GM12878 (cell line): ENCODE measurements around the gene SLC6A8. TPM values are rescaled to one million over a fixed set of nuclear protein-coding genes. Genes with fewer than 3 reads are reported as not detected.

Source experiments
- ATAC-seq: fragments of 200-7000 bp; cut with Tn5 transposase; 3 replicates; pipeline ENCODE4 v1.9.1; 2020; ENCODE audit warnings: mild to moderate bottlenecking, moderate library complexity
- BruUV-seq: library from RNA; stranded (reverse); fragments of 400-500 nt; replicated peaks from 2 replicates; lab custom pipeline; 2021; lab: Mats Ljungman, UMichigan
- CTCF ChIA-PET: fragments of 300-600 bp; sonication (Branson Sonifier 250); formaldehyde crosslinking; extraction: SDS; loops from one replicate; lab custom pipeline; 2021; ENCODE audit warnings: inconsistent platforms; lab: Yijun Ruan, JAX
- POLR2A ChIA-PET: fragments of 350-600 bp; formaldehyde crosslinking; extraction: SDS; loops from one replicate; lab custom pipeline; 2021; ENCODE audit warnings: inconsistent platforms; lab: Charles Lee
- RAD21 ChIA-PET: fragments of 300-600 bp; sonication (Branson Sonifier 250); formaldehyde crosslinking; loops from one replicate; lab custom pipeline; 2023; ENCODE audit warnings: antibody characterized with exemption; ENCODE audit not compliant: unreplicated experiment; lab: Charles Lee
- SMC1A ChIA-PET: fragments of 300-600 bp; sonication (Branson Sonifier 250); formaldehyde crosslinking; loops from one replicate; lab custom pipeline; 2023; ENCODE audit not compliant: unreplicated experiment, uncharacterized antibody; lab: Charles Lee
- DNase-seq: peaks from one replicate; pipeline ENCODE4 v3.0.0-alpha.2; 2011; ENCODE audit warnings: low read depth, low spot score
- FAIRE-seq: peaks from 3 replicates; lab custom pipeline; 2011; peaks lifted over from hg19 to GRCh38; lab: Jason Lieb, UNC
- H2AFZ ChIP-seq: 2 replicates; pipeline ENCODE4 v1.6.0; 2011; ENCODE audit warnings: low read depth, low read length, control low read depth; ENCODE audit not compliant: control insufficient read depth
- H3K27ac ChIP-seq: 2 replicates; pipeline ENCODE4 v1.5.1; 2011; ENCODE audit warnings: control low read depth; ENCODE audit not compliant: control insufficient read depth, insufficient read depth
- H3K27me3 ChIP-seq, 2 experiments: replicated peaks in 1 of 2; 2 replicates each; pipeline versions ENCODE4 v1.6.0 to v1.6.1; 2011; ENCODE audit warnings: low read length in 1 of 2; ENCODE audit not compliant: control insufficient read depth in 2 of 2, insufficient read depth in 2 of 2
- H3K36me3 ChIP-seq, 2 experiments: 2 replicates each; pipeline ENCODE4 v1.5.1; 2011; ENCODE audit warnings: low read length in 1 of 2; ENCODE audit not compliant: control insufficient read depth in 2 of 2, insufficient read depth in 2 of 2
- H3K4me1 ChIP-seq: 2 replicates; pipeline ENCODE4 v1.6.1; 2011; ENCODE audit warnings: mild to moderate bottlenecking, low read length, moderate library complexity, mixed read lengths; ENCODE audit not compliant: control insufficient read depth, insufficient read depth
- H3K4me2 ChIP-seq: 2 replicates; pipeline ENCODE4 v1.6.0; 2011; ENCODE audit warnings: control low read depth; ENCODE audit not compliant: control insufficient read depth, insufficient read depth
- H3K4me3 ChIP-seq: fragments of 200-600 bp; sonication (generic); 2 replicates; pipeline ENCODE4 v1.5.1; 2016
- H3K79me2 ChIP-seq: 2 replicates; pipeline ENCODE4 v1.6.0; 2011; ENCODE audit warnings: low read length; ENCODE audit not compliant: control insufficient read depth, insufficient read depth
- H3K9ac ChIP-seq: 2 replicates; pipeline ENCODE4 v1.8.0; 2011; ENCODE audit warnings: low read length, control low read depth, mixed read lengths; ENCODE audit not compliant: control insufficient read depth, insufficient read depth
- H3K9me3 ChIP-seq: replicated peaks from 3 replicates; pipeline ENCODE4 v1.5.1; 2011; ENCODE audit warnings: mild to moderate bottlenecking, low read length; ENCODE audit not compliant: control insufficient read depth, insufficient read depth
- H4K20me1 ChIP-seq: 2 replicates; pipeline ENCODE4 v1.6.0; 2011; ENCODE audit not compliant: control insufficient read depth, insufficient read depth
- CREM ChIP-seq: IDR thresholded peaks from 2 replicates; pipeline ENCODE4 v1.6.1; 2014; ENCODE audit warnings: antibody characterized with exemption, low read depth
- KDM1A ChIP-seq: fragments of 200-600 bp; sonication (generic); IDR thresholded peaks from 2 replicates; pipeline ENCODE4 v1.6.1; 2016; ENCODE audit warnings: borderline replicate concordance
- SUZ12 ChIP-seq: fragments of 200-600 bp; sonication (generic); IDR thresholded peaks from one replicate; pipeline ENCODE4 v1.6.1; 2018; ENCODE audit warnings: antibody characterized with exemption, mild to moderate bottlenecking; ENCODE audit not compliant: unreplicated experiment
- WRNIP1 ChIP-seq: IDR thresholded peaks from 2 replicates; pipeline ENCODE4 v1.6.1; 2011; ENCODE audit warnings: low read depth, low read length, improper control_type of control experiment, borderline replicate concordance
- ZSCAN29 ChIP-seq: fragments of 450-650 bp; IDR thresholded peaks from 2 replicates; pipeline ENCODE4 v1.6.1; 2017; ENCODE audit warnings: mild to moderate bottlenecking, moderate library complexity
- WGBS: methylation state at CpG from one replicate; pipeline ENCODE4 v1.1.6; 2016; ENCODE audit warnings: low lambda C conversion rate; ENCODE audit not compliant: insufficient replicate concordance, insufficient coverage; ENCODE audit errors: missing lambda C conversion rate; 5-methylcytosine and 5-hydroxymethylcytosine counted together
- in situ Hi-C: fragments of 300-500 bp; cut with MboI; formaldehyde crosslinking; loops from 9 replicates; pipeline ENCODE4 v1.14.3; 2018; ENCODE audit warnings: mixed read lengths
- intact Hi-C: fragments of 100-400 bp; cut with micrococcal nuclease; formaldehyde crosslinking; loops from one replicate; pipeline ENCODE4 v1.14.2; 2022; ENCODE audit not compliant: unreplicated experiment
- polyA plus RNA-seq, 11 experiments: library from polyadenylated mRNA; depleted of rRNA in 4 of 11; unstranded in 6 of 11; stranded (reverse) in 5 of 11; fragments of >200 nt; fragmentation: Nextera tagmentation in 4 of 11; fragmentation: Illumina TruSeq in 1 of 11; extraction: Ambion mirVana in 4 of 11; extraction: Trizol in 1 of 11; gene quantifications; 1 replicate in 1 of 11; 2 replicates in 10 of 11; pipeline versions ENCODE4 v1.2.1 to v1.2.3, GENCODE V29; 2011 to 2016; ENCODE audit warnings: inconsistent platforms in 2 of 11, missing spikeins in 2 of 11, low read depth in 1 of 11
- total RNA-seq, 4 experiments: library from RNA; depleted of rRNA in 3 of 4; stranded (reverse); fragments of >200 nt in 3 of 4; fragmentation: Illumina TruSeq in 1 of 4; extraction: Trizol in 1 of 4; gene quantifications; 2 replicates each; pipeline versions ENCODE4 v1.2.1 to v1.2.3, GENCODE V29; 2013 to 2021
- TF ChIP-seq, protein P1 (sequence below): fragments of 150-350 bp; IDR thresholded peaks from 2 replicates; pipeline ENCODE4 v1.6.1; 2016; ENCODE audit warnings: low read depth, low read length
- TF ChIP-seq, protein P2 (sequence below), 3 experiments: IDR thresholded peaks in 2 of 3; conservative IDR thresholded peaks in 1 of 3; 2 replicates each; pipeline ENCODE4 v1.5.1; 2011; ENCODE audit warnings: low read depth in 3 of 3, low read length in 3 of 3, mild to moderate bottlenecking in 3 of 3, control low read depth in 2 of 3, moderate library complexity in 2 of 3, inconsistent platforms in 1 of 3, mixed read lengths in 1 of 3; ENCODE audit not compliant: control insufficient read depth in 2 of 3, insufficient read depth in 1 of 3; ENCODE audit errors: extremely low read depth in 1 of 3
- TF ChIP-seq, protein P3 (sequence below): IDR thresholded peaks from 2 replicates; pipeline ENCODE4 v1.6.1; 2012; ENCODE audit warnings: low read depth, low read length, improper control_type of control experiment

Gene SLC6A8
- total and polyA plus RNA-seq, 10 of the 15 experiments (the other 5 are each of a cell fraction or from before 2014, with no cell fraction given): 0.01 to 0.72 (median 0.17) TPM; not detected in 6

DNA sequence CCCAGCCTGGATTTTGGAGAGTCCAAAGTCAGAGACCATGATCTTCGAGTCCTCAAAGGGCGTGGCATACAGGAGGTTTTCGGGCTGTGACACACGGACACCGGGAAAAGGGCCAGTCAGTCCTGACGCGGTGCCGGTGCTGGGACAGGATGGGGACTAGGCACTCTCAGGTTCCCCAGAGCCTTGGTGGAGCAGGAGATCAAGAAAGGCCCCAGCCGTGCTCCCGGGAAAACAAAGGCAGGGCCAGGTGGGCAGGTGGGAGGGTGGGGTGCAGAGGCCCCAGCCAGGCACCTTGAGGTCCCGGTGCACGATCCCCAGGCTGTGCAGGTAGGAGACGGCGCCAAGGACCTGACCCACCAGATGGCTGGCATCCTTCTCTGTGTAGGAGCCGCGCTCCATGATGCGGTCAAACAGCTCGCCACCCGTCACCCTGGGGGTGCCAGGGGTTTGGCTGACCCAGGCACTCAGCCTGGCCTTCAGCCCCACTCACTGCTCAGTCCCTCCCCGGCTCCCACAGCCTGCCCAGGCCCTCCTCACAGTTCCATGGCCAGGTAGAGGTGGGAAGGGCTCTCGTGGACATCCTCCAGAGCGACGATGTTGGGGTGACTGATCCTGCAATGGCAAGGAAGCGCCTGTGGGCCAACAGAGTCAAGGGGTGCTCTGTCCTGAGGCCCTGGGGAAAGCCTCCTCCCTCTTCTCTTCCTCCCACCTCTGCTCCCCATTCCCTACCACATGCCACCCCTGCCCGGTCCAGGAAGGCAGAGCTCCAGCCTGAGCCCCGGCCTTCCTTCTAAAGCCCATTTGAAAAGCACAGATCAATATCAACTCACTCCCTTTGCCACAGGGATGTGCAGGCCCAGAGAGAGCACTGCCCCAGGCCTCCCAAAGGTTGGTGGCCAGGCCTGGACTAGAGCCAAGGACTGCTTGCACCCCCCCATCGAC lies 15.9 kb upstream of the SLC6A8 start:
- Histone ChIP-seq H3K4me1 (no peaks in the 10 kb centered on the region), H3K4me2 (no peak overlapping the region), H4K20me1 (no peaks in the 10 kb centered on the region), H3K27me3 (no peaks in the 10 kb centered on the region), H3K9me3 (no peaks in the 10 kb centered on the region; the same call in 2 of the 3 replicates), H3K36me3 (no peaks in the 10 kb centered on the region), H3K9ac (no peak overlapping the region), H3K79me2 (no peaks in the 10 kb centered on the region), H3K4me3 (no peak overlapping the region)
- in situ Hi-C loops: loop anchor here (5.0 to 10.0 kb wide), 2 partner anchors 63 to 725 kb away; no protein-coding TSS in a partner anchor
- WGBS: 55% methylated on average over 27 of the region's 27 CpGs
- CTCF ChIA-PET: interaction anchor here (0.6 kb wide), 1 partner anchor 328 kb away, joined by 3 read pairs; no protein-coding TSS in a partner anchor
- DNase-seq (no peak), ATAC-seq (no peak), FAIRE-seq (no peak)
- SMC1A ChIA-PET: no interaction called here
- POLR2A ChIA-PET: no interaction called here
- TF ChIP-seq ZSCAN29: no peak
- no peak for TF ChIP-seq KDM1A
- TF ChIP-seq SUZ12: no peak
- TF ChIP-seq, protein P1, sequence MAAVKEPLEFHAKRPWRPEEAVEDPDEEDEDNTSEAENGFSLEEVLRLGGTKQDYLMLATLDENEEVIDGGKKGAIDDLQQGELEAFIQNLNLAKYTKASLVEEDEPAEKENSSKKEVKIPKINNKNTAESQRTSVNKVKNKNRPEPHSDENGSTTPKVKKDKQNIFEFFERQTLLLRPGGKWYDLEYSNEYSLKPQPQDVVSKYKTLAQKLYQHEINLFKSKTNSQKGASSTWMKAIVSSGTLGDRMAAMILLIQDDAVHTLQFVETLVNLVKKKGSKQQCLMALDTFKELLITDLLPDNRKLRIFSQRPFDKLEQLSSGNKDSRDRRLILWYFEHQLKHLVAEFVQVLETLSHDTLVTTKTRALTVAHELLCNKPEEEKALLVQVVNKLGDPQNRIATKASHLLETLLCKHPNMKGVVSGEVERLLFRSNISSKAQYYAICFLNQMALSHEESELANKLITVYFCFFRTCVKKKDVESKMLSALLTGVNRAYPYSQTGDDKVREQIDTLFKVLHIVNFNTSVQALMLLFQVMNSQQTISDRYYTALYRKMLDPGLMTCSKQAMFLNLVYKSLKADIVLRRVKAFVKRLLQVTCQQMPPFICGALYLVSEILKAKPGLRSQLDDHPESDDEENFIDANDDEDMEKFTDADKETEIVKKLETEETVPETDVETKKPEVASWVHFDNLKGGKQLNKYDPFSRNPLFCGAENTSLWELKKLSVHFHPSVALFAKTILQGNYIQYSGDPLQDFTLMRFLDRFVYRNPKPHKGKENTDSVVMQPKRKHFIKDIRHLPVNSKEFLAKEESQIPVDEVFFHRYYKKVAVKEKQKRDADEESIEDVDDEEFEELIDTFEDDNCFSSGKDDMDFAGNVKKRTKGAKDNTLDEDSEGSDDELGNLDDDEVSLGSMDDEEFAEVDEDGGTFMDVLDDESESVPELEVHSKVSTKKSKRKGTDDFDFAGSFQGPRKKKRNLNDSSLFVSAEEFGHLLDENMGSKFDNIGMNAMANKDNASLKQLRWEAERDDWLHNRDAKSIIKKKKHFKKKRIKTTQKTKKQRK: no peak
- TF ChIP-seq CREM: no peak
- TF ChIP-seq, protein P2, sequence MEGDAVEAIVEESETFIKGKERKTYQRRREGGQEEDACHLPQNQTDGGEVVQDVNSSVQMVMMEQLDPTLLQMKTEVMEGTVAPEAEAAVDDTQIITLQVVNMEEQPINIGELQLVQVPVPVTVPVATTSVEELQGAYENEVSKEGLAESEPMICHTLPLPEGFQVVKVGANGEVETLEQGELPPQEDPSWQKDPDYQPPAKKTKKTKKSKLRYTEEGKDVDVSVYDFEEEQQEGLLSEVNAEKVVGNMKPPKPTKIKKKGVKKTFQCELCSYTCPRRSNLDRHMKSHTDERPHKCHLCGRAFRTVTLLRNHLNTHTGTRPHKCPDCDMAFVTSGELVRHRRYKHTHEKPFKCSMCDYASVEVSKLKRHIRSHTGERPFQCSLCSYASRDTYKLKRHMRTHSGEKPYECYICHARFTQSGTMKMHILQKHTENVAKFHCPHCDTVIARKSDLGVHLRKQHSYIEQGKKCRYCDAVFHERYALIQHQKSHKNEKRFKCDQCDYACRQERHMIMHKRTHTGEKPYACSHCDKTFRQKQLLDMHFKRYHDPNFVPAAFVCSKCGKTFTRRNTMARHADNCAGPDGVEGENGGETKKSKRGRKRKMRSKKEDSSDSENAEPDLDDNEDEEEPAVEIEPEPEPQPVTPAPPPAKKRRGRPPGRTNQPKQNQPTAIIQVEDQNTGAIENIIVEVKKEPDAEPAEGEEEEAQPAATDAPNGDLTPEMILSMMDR (IDR thresholded peaks at IDR 0.05 in 2 of 3, conservative IDR thresholded peaks at IDR 0.05 in 1 of 3; ENCODE audit: control insufficient read depth in 2 of 3, extremely low read depth in 1 of 3, insufficient read depth in 1 of 3, low read depth in 3 of 3, low read length in 3 of 3): no peak
- TF ChIP-seq, protein P3, sequence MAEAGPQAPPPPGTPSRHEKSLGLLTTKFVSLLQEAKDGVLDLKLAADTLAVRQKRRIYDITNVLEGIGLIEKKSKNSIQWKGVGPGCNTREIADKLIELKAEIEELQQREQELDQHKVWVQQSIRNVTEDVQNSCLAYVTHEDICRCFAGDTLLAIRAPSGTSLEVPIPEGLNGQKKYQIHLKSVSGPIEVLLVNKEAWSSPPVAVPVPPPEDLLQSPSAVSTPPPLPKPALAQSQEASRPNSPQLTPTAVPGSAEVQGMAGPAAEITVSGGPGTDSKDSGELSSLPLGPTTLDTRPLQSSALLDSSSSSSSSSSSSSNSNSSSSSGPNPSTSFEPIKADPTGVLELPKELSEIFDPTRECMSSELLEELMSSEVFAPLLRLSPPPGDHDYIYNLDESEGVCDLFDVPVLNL: no peak
- no peak for TF ChIP-seq WRNIP1
- TF ChIP-seq, all 136 proteins: peak for 0
- RAD21 ChIA-PET: interaction anchor here (0.7 kb wide), 1 partner anchor 115 kb away, joined by 3 read pairs; no protein-coding TSS in a partner anchor
- intact Hi-C loops: no loop called here
- no peak overlapping the region for H3K27ac ChIP-seq
- no TSS peak for BruUV-seq
- no peak overlapping the region for H2AFZ ChIP-seq
